ENCODE measurements around the gene KCTD3. TPM values are rescaled to one million over a fixed set of nuclear protein-coding genes. Genes with fewer than 3 reads are reported as not detected.

The KCTD3 gene
- total RNA-seq, 4 donors from 2014 or later: 68.5 to 125 (median 100) TPM

- no peak for DNase-seq
- no peaks in the 10 kb centered on the region for H3K4me1 ChIP-seq
- H3K27ac ChIP-seq: no peak overlapping the region
- no peak for TF ChIP-seq CTCF (IDR thresholded peaks at IDR 0.05)
- no peak for TF ChIP-seq POLR2A (IDR thresholded peaks at IDR 0.05)
- no peaks in the 10 kb centered on the region for H3K27me3 ChIP-seq
- H3K9me3 ChIP-seq: no peaks in the 10 kb centered on the region
- no peaks in the 10 kb centered on the region for H3K36me3 ChIP-seq
- H3K4me3 ChIP-seq: no peak overlapping the region
Measured at GRCh38 chr1:215660259-215660658, 93.2 kb downstream of the KCTD3 start.

GRCh38 chr1:215661033-215661432 lies 93.9 kb downstream of the KCTD3 start:
- no peak for DNase-seq
- Histone ChIP-seq H3K27ac (no peak overlapping the region), H3K4me1 (no peaks in the 10 kb centered on the region), H3K4me3 (no peak overlapping the region), H3K27me3 (no peaks in the 10 kb centered on the region), H3K9me3 (no peaks in the 10 kb centered on the region), H3K36me3 (no peaks in the 10 kb centered on the region)
- TF ChIP-seq POLR2A (IDR thresholded peaks at IDR 0.05): no peak
- TF ChIP-seq CTCF (IDR thresholded peaks at IDR 0.05): no peak

- TF ChIP-seq CTCF (IDR thresholded peaks at IDR 0.05) (no peak), POLR2A (IDR thresholded peaks at IDR 0.05) (no peak)
- H3K4me1 ChIP-seq: no peaks in the 10 kb centered on the region
- H3K27me3 ChIP-seq: no peaks in the 10 kb centered on the region
- no peak overlapping the region for H3K27ac ChIP-seq
- no peak for DNase-seq
- no peaks in the 10 kb centered on the region for H3K9me3 ChIP-seq
- H3K36me3 ChIP-seq: no peaks in the 10 kb centered on the region
- no peak overlapping the region for H3K4me3 ChIP-seq
Measured at GRCh38 chr1:215665215-215665614, 98.1 kb downstream of the KCTD3 start.

- H3K4me3 ChIP-seq: no peak overlapping the region
- H3K27ac ChIP-seq: no peak overlapping the region
- no peaks in the 10 kb centered on the region for H3K36me3 ChIP-seq
- no peak for DNase-seq
- H3K9me3 ChIP-seq: no peaks in the 10 kb centered on the region
- H3K27me3 ChIP-seq: no peaks in the 10 kb centered on the region
- TF ChIP-seq POLR2A (IDR thresholded peaks at IDR 0.05) (no peak), CTCF (IDR thresholded peaks at IDR 0.05) (no peak)
- H3K4me1 ChIP-seq: no peaks in the 10 kb centered on the region
Measured at GRCh38 chr1:215667761-215668160, 100.7 kb downstream of the KCTD3 start.

GRCh38 chr1:215669806-215670491 lies 102.8 kb downstream of the KCTD3 start:
- no peaks in the 10 kb centered on the region for H3K4me1 ChIP-seq
- TF ChIP-seq CTCF (IDR thresholded peaks at IDR 0.05) (no peak), POLR2A (IDR thresholded peaks at IDR 0.05) (no peak)
- H3K27me3 ChIP-seq: no peaks in the 10 kb centered on the region
- no peaks in the 10 kb centered on the region for H3K36me3 ChIP-seq
- no peak overlapping the region for H3K4me3 ChIP-seq
- no peak overlapping the region for H3K27ac ChIP-seq
- no peak for DNase-seq
- H3K9me3 ChIP-seq: no peaks in the 10 kb centered on the region

Small RNAs within 50 kb of the gene (small RNA-seq; reads per million reads assigned to genes)
- 0 to 0.06 reads per million in 2 donors for gene RF00108
